Body of pancreas (tissue), 4 donors: ENCODE results near the gene MED25. TPM values are rescaled to one million over a fixed set of nuclear protein-coding genes. Genes with fewer than 3 reads are reported as not detected.

Experiments used
- ATAC-seq: fragments of 150-250 bp; one replicate; pipeline ENCODE4 v1.9.1; 2016
- DNase-seq, 4 donors: peaks; one replicate each; pipeline ENCODE4 v3.0.0-alpha.2; 2019
- H3K27ac ChIP-seq, 4 donors: fragments of 200-600 bp; sonication (generic); 1 replicate in 3 of 4; 2 replicates in 1 of 4; pipeline versions ENCODE4 v1.5.1 to v1.6.1; 2016 to 2019; ENCODE audit warnings: mild to moderate bottlenecking in 1 of 4, mixed read lengths in 1 of 4, moderate library complexity in 1 of 4
- H3K27me3 ChIP-seq, 2 donors: fragments of 200-600 bp; sonication (generic); one replicate each; pipeline ENCODE4 v1.6.0; 2016; ENCODE audit warnings: mild to moderate bottlenecking in 1 of 2
- H3K36me3 ChIP-seq, 2 donors: fragments of 200-600 bp; sonication (generic); replicated peaks in 1 of 2; 2 replicates each; pipeline ENCODE4 v1.5.1; 2016; ENCODE audit warnings: low read depth in 2 of 2; ENCODE audit not compliant: insufficient read depth in 1 of 2
- H3K4me1 ChIP-seq: fragments of 200-600 bp; sonication (generic); one replicate; pipeline ENCODE4 v1.6.0; 2016
- H3K4me3 ChIP-seq, 2 donors: fragments of 200-600 bp; sonication (generic); 1 replicate in 1 of 2; 2 replicates in 1 of 2; pipeline ENCODE4 v1.5.1; 2016 to 2019
- H3K9me3 ChIP-seq, 3 donors: fragments of 200-600 bp; sonication (generic); 1 replicate in 2 of 3; 2 replicates in 1 of 3; pipeline ENCODE4 v1.5.1; 2016
- CTCF ChIP-seq, 7 experiments: fragments of 450-650 bp in 4 of 7; fragments of 200-600 bp in 3 of 7; sonication (generic) in 3 of 7; IDR thresholded peaks; one replicate each; pipeline ENCODE4 v1.5.1; 2016 to 2019; ENCODE audit warnings: antibody characterized with exemption in 7 of 7
- POLR2A ChIP-seq, 3 donors: fragments of 450-650 bp; IDR thresholded peaks; one replicate each; pipeline ENCODE4 v1.6.1; 2016; ENCODE audit warnings: antibody characterized with exemption in 3 of 3, mild to moderate bottlenecking in 2 of 3
- WGBS, 2 donors: methylation state at CpG; one replicate each; pipeline ENCODE4 v1.1.5; 2017; 5-methylcytosine and 5-hydroxymethylcytosine counted together
- intact Hi-C: fragments of 100-400 bp; cut with DNase I; formaldehyde crosslinking; loops from one replicate; pipeline ENCODE4 v1.15.1; 2023
- total RNA-seq, 2 donors: library from RNA; depleted of rRNA; stranded (reverse); fragments of >200 nt; gene quantifications; one replicate each; pipeline ENCODE4 v1.1.0, GENCODE V29; 2016

Gene MED25
- 10 to 100 TPM; 15.8 to 16.9 TPM for total RNA-seq

GRCh38 chr19:49817964-49818648 is at the start of gene MED25:
Gene MED25, plus strand, starts transcription at chr19:49818289. Its CDS starts 53 bp downstream, at chr19:49818342.
- H3K27ac ChIP-seq, result peak within 1 kb of the TSS; percentile 81 to 95 (median 89)
- intact Hi-C loops, result no loop called here
- H3K9me3 ChIP-seq, result no peaks in the 10 kb centered on the region
- TF ChIP-seq CTCF (IDR thresholded peaks at IDR 0.05) (peak in 4 of 7 experiments; percentile 58 to 67 (median 61)), POLR2A (IDR thresholded peaks at IDR 0.05) (peak in 2 of 3 donors; percentile 63 to 77)
- peaks cover 0 to 1% of the 10 kb centered on the region in 2 donors for H3K36me3 ChIP-seq
- ATAC-seq (peak; percentile 61), DNase-seq (peak; percentile 83 to 85 (median 84))
- peak within 1 kb of the TSS; percentile 29 to 79 for H3K4me3 ChIP-seq
- WGBS, 2 donors, result 0% methylated on average over 31 to 57 of the region's 57 CpGs
- H3K4me1 ChIP-seq, result peaks cover 36% of the 10 kb centered on the region
- no peaks in the 10 kb centered on the region for H3K27me3 ChIP-seq

GRCh38 chr19:49770529-49770928 is 47.6 kb upstream of the MED25 start:
- H3K27ac ChIP-seq, result no peak overlapping the region
- TF ChIP-seq CTCF (IDR thresholded peaks at IDR 0.05) (no peak), POLR2A (IDR thresholded peaks at IDR 0.05) (no peak)
- no peaks in the 10 kb centered on the region for H3K27me3 ChIP-seq
- no peak for DNase-seq
- no peaks in the 10 kb centered on the region for H3K36me3 ChIP-seq
- H3K4me1 ChIP-seq, result peaks cover 22% of the 10 kb centered on the region
- H3K9me3 ChIP-seq, result no peaks in the 10 kb centered on the region
- ATAC-seq, result no peak
- WGBS, 2 donors, result 85 to 88% methylated on average over 8 of the region's 8 CpGs
- H3K4me3 ChIP-seq, result no peak overlapping the region
- intact Hi-C loops, result no loop called here

GRCh38 chr19:49771674-49772139 is 46.4 kb upstream of the MED25 start:
- Histone ChIP-seq H3K4me3 (no peak overlapping the region), H3K27ac (no peak overlapping the region)
- 86 to 93% methylated on average over 13 of the region's 13 CpGs for WGBS, 2 donors

GRCh38 chr19:49772850-49773432 is 45.1 kb upstream of the MED25 start:
- WGBS, 2 donors, result 89 to 93% methylated on average over 10 of the region's 10 CpGs

More at GRCh38 chr19:49771674-49772139, 46.4 kb upstream of the MED25 start:
- Histone ChIP-seq H3K36me3 (no peaks in the 10 kb centered on the region), H3K27me3 (no peaks in the 10 kb centered on the region), H3K9me3 (no peaks in the 10 kb centered on the region), H3K4me1 (peaks cover 16% of the 10 kb centered on the region)
- TF ChIP-seq POLR2A (IDR thresholded peaks at IDR 0.05) (no peak), CTCF (IDR thresholded peaks at IDR 0.05) (no peak)
- no peak for ATAC-seq
- DNase-seq, result no peak
- intact Hi-C loops, result no loop called here

More at GRCh38 chr19:49772850-49773432, 45.1 kb upstream of the MED25 start:
- DNase-seq (no peak), ATAC-seq (no peak)
- Histone ChIP-seq H3K27me3 (no peaks in the 10 kb centered on the region), H3K27ac (no peak overlapping the region), H3K4me1 (peaks cover 10% of the 10 kb centered on the region), H3K9me3 (no peaks in the 10 kb centered on the region), H3K4me3 (no peak overlapping the region), H3K36me3 (no peaks in the 10 kb centered on the region)
- intact Hi-C loops, result no loop called here
- TF ChIP-seq CTCF (IDR thresholded peaks at IDR 0.05) (no peak), POLR2A (IDR thresholded peaks at IDR 0.05) (no peak)
